ENCODE measurements around the gene TMEM115. TPM values are rescaled to one million over a fixed set of nuclear protein-coding genes. Genes with fewer than 3 reads are reported as not detected.

TMEM115 gene
- total and polyA plus RNA-seq, 2 of the 13 experiments (the other 11 are each of a cell fraction or from before 2014, with no cell fraction given) = 22.1 to 30.7 TPM

DNA sequence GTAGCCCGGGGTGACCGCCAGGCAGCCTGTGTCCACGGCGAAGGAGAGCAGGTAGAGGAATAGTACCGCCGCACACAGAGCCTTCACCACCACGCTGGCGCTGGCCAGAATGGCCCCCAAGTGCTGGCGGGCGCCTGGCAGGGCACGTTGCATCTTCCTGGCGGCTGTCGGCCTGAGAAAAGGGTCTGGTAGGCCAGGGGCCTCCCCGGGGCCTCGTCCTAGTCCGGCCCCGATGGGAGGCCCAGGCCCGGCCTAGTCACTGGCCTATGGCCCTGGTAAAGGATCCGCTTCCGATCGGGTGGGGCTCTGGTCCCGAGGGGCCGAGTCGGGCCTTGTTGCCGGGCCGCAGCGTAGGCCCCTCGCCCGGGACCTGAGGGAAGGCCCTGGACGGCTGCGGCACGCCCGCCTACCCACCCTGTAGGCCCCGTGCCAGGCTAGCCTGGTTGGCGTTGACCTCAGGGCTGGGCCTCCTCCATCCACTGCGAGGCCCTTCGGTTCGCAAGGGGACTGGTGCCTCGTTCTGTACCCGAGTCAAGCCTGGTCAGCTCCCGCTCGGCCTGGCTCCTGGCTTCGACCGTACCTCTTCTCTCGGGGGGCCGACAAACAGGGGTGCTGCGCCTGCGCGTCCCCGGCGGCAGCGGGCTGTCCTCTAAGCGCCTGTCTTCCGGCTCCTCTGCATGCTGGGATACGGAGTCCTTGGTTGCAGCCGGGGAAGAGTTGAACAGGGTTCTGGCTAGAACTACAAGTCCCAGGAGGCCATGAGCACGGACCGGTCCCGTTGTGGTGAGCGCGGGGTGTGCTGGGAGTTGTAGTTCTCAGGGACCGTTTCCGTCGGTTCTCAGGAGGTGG is at the start of gene TMEM115 (continued):
- TF ChIP-seq AHDC1 (CRISPR knock-in tag; IDR thresholded peaks at IDR 0.05; ENCODE audit: borderline replicate concordance) = no peak
- no peak for TF ChIP-seq ZNF251 (CRISPR knock-in tag; IDR thresholded peaks at IDR 0.05)
- TF ChIP-seq ZNF263 (CRISPR knock-in tag; IDR thresholded peaks at IDR 0.05) = 0 out of 2 replicates have a peak, but pooled peaks have one; percentile 20
- TF ChIP-seq ATF7 (IDR thresholded peaks at IDR 0.05) = no peak
- 0 out of 2 replicates have a peak, but pooled peaks have one; percentile 42 for TF ChIP-seq ATF7 (CRISPR knock-in tag; IDR thresholded peaks at IDR 0.05)
- TF ChIP-seq, protein P1, sequence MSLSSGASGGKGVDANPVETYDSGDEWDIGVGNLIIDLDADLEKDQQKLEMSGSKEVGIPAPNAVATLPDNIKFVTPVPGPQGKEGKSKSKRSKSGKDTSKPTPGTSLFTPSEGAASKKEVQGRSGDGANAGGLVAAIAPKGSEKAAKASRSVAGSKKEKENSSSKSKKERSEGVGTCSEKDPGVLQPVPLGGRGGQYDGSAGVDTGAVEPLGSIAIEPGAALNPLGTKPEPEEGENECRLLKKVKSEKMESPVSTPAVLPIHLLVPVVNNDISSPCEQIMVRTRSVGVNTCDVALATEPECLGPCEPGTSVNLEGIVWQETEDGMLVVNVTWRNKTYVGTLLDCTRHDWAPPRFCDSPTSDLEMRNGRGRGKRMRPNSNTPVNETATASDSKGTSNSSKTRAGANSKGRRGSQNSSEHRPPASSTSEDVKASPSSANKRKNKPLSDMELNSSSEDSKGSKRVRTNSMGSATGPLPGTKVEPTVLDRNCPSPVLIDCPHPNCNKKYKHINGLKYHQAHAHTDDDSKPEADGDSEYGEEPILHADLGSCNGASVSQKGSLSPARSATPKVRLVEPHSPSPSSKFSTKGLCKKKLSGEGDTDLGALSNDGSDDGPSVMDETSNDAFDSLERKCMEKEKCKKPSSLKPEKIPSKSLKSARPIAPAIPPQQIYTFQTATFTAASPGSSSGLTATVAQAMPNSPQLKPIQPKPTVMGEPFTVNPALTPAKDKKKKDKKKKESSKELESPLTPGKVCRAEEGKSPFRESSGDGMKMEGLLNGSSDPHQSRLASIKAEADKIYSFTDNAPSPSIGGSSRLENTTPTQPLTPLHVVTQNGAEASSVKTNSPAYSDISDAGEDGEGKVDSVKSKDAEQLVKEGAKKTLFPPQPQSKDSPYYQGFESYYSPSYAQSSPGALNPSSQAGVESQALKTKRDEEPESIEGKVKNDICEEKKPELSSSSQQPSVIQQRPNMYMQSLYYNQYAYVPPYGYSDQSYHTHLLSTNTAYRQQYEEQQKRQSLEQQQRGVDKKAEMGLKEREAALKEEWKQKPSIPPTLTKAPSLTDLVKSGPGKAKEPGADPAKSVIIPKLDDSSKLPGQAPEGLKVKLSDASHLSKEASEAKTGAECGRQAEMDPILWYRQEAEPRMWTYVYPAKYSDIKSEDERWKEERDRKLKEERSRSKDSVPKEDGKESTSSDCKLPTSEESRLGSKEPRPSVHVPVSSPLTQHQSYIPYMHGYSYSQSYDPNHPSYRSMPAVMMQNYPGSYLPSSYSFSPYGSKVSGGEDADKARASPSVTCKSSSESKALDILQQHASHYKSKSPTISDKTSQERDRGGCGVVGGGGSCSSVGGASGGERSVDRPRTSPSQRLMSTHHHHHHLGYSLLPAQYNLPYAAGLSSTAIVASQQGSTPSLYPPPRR (CRISPR knock-in tag; IDR thresholded peaks at IDR 0.05; ENCODE audit: borderline replicate concordance) = no peak
- no peak for TF ChIP-seq FIP1L1 (IDR thresholded peaks at IDR 0.05; ENCODE audit: borderline replicate concordance, insufficient read depth, low read depth, low read length)
- TF ChIP-seq SRY (CRISPR knock-in tag; IDR thresholded peaks at IDR 0.05) = 0 out of 2 replicates have a peak, but pooled peaks have one; percentile 76
- 0 out of 2 replicates have a peak, but pooled peaks have one; percentile 47 for TF ChIP-seq MTF1 (CRISPR knock-in tag; IDR thresholded peaks at IDR 0.05)
- TF ChIP-seq, protein P2, sequence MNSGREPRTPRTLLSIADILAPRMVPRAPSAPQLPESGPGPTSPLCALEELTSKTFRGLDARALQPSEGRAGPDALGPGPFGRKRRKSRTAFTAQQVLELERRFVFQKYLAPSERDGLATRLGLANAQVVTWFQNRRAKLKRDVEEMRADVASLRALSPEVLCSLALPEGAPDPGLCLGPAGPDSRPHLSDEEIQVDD (CRISPR knock-in tag; IDR thresholded peaks at IDR 0.05; ENCODE audit: borderline replicate concordance) = peak; percentile 86; the same call in 1 of the 2 replicates
- peak; percentile 74 for TF ChIP-seq PHF20 (CRISPR knock-in tag; IDR thresholded peaks at IDR 0.05)
- peak; percentile 84 for TF ChIP-seq POLR2G (IDR thresholded peaks at IDR 0.05; ENCODE audit: low read depth, low read length)
- TF ChIP-seq, protein P3, sequence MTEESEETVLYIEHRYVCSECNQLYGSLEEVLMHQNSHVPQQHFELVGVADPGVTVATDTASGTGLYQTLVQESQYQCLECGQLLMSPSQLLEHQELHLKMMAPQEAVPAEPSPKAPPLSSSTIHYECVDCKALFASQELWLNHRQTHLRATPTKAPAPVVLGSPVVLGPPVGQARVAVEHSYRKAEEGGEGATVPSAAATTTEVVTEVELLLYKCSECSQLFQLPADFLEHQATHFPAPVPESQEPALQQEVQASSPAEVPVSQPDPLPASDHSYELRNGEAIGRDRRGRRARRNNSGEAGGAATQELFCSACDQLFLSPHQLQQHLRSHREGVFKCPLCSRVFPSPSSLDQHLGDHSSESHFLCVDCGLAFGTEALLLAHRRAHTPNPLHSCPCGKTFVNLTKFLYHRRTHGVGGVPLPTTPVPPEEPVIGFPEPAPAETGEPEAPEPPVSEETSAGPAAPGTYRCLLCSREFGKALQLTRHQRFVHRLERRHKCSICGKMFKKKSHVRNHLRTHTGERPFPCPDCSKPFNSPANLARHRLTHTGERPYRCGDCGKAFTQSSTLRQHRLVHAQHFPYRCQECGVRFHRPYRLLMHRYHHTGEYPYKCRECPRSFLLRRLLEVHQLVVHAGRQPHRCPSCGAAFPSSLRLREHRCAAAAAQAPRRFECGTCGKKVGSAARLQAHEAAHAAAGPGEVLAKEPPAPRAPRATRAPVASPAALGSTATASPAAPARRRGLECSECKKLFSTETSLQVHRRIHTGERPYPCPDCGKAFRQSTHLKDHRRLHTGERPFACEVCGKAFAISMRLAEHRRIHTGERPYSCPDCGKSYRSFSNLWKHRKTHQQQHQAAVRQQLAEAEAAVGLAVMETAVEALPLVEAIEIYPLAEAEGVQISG (CRISPR knock-in tag; IDR thresholded peaks at IDR 0.05) = peak; percentile 96
- TF ChIP-seq GABPB1 (CRISPR knock-in tag; IDR thresholded peaks at IDR 0.05) = peak; percentile 98

Data from HepG2 (cell line).